ENCODE measurements around the gene SMARCAD1. TPM values are rescaled to one million over a fixed set of nuclear protein-coding genes. Genes with fewer than 3 reads are reported as not detected.

SMARCAD1 gene
- total and polyA plus RNA-seq, 2 of the 8 experiments (the other 6 are each of a cell fraction or from before 2014, with no cell fraction given): 24.1 to 59.4 TPM

GRCh38 chr4:94307231-94307871, 99.7 kb downstream of the SMARCAD1 start:
- no peak overlapping the region for H3K23ac ChIP-seq (ENCODE audit: insufficient read length)
- ChIA-PET CTCF (ENCODE audit: partially characterized antibody) (interaction anchor here (1.0 kb wide), 1 partner anchor 714 kb away, joined by 4 read pairs; no protein-coding TSS in a partner anchor), POLR2A (ENCODE audit: partially characterized antibody) (no interaction called here)
- H2BK12ac ChIP-seq (ENCODE audit: low read depth, low read length): no peak overlapping the region
- no peaks in the 10 kb centered on the region for H3K9me3 ChIP-seq (ENCODE audit: insufficient read depth in 2 of 2, low read depth in 1 of 2, low read length in 1 of 2)
- no peak overlapping the region for H4K5ac ChIP-seq (ENCODE audit: insufficient read length, low read depth, low read length)
- H4K20me1 ChIP-seq (replicated peaks in 1 of 2; ENCODE audit: control insufficient read depth in 1 of 2, insufficient read depth in 2 of 2, low read length in 2 of 2): no peaks in the 10 kb centered on the region
- no peaks in the 10 kb centered on the region for H3K23me2 ChIP-seq (ENCODE audit: low read depth, low read length)
- H3K36me3 ChIP-seq (ENCODE audit: control insufficient read depth in 2 of 4, insufficient read depth in 4 of 4, low read length in 3 of 4): no peaks in the 10 kb centered on the region
- H3K79me1 ChIP-seq (ENCODE audit: low read depth, low read length): no peaks in the 10 kb centered on the region
- no peak overlapping the region for H3K27ac ChIP-seq (ENCODE audit: low read depth, low read length)
- H2BK120ac ChIP-seq (replicated peaks; ENCODE audit: low read depth, low read length): no peak overlapping the region
- H4K91ac ChIP-seq (replicated peaks; ENCODE audit: insufficient read length, low read length): no peak overlapping the region
- no peak overlapping the region for H3K9ac ChIP-seq (replicated peaks in 1 of 4; ENCODE audit: extremely low read depth in 1 of 4, low read depth in 3 of 4, low read length in 3 of 4)
- no peak overlapping the region for H2AK5ac ChIP-seq (ENCODE audit: low read depth, low read length)
- H3K18ac ChIP-seq (ENCODE audit: extremely low read depth, low read length): no peak overlapping the region
- no peak overlapping the region for H2BK5ac ChIP-seq (ENCODE audit: low read depth, low read length)
- DNase-seq (ENCODE audit: low read depth in 1 of 2, low spot score in 2 of 2) (no peak), FAIRE-seq (no peak)
- no peak overlapping the region for H3K4me3 ChIP-seq (ENCODE audit: extremely low read depth in 1 of 4, insufficient read depth in 2 of 4, low read depth in 3 of 4, low read length in 4 of 4)
- H3K79me2 ChIP-seq (ENCODE audit: control insufficient read depth in 1 of 2, insufficient read depth in 2 of 2, low read length in 2 of 2): no peaks in the 10 kb centered on the region
- no peak overlapping the region for H2AFZ ChIP-seq (ENCODE audit: low read length)
- H3K56ac ChIP-seq (replicated peaks; ENCODE audit: insufficient read length, low read depth, low read length): no peak overlapping the region
- no peak overlapping the region for H2BK20ac ChIP-seq (ENCODE audit: low read length)
- H3K27me3 ChIP-seq (replicated peaks in 1 of 4; ENCODE audit: control insufficient read depth in 3 of 4, extremely low read depth in 1 of 4, insufficient read depth in 3 of 4, low read length in 3 of 4): peaks cover 0 to 1% (median 0%) of the 10 kb centered on the region in 4 experiments; a peak in 1 of 7 replicates
- no peak overlapping the region for H4K8ac ChIP-seq (ENCODE audit: extremely low read depth, insufficient read depth, low read length)
- H2BK15ac ChIP-seq (ENCODE audit: low read length): no peak overlapping the region
- no peak overlapping the region for H3K14ac ChIP-seq (ENCODE audit: insufficient read length)
- no peaks in the 10 kb centered on the region for H3K4me1 ChIP-seq (replicated peaks in 1 of 4; ENCODE audit: control insufficient read depth in 3 of 4, insufficient read depth in 4 of 4, low read length in 3 of 4)
- no peak overlapping the region for H3K4me2 ChIP-seq (ENCODE audit: insufficient read depth in 1 of 2, low read depth in 2 of 2, low read length in 2 of 2)
- WGBS, 2 experiments (ENCODE audit: extremely low coverage in 1 of 2, insufficient coverage in 1 of 2, insufficient read length in 1 of 2, insufficient replicate concordance in 2 of 2, low coverage in 1 of 2, low lambda C conversion rate in 2 of 2, missing lambda C conversion rate in 1 of 2): 85% methylated on average over 4 of the region's 4 CpGs; no CpG with 5 or more reads in 1 of the 2 experiments
- H3K4ac ChIP-seq (replicated peaks; ENCODE audit: insufficient read length, low read depth, low read length): no peak overlapping the region
- no peak for TF ChIP-seq KDM5A (IDR thresholded peaks at IDR 0.05; ENCODE audit: low read length)
- TF ChIP-seq BACH1 (IDR thresholded peaks at IDR 0.05; ENCODE audit: low read length): no peak
- TF ChIP-seq SP1 (IDR thresholded peaks at IDR 0.05; ENCODE audit: low read depth, low read length): no peak
- no peak for TF ChIP-seq ASH2L (IDR thresholded peaks at IDR 0.05; ENCODE audit: low read length)
- TF ChIP-seq, protein P1, sequence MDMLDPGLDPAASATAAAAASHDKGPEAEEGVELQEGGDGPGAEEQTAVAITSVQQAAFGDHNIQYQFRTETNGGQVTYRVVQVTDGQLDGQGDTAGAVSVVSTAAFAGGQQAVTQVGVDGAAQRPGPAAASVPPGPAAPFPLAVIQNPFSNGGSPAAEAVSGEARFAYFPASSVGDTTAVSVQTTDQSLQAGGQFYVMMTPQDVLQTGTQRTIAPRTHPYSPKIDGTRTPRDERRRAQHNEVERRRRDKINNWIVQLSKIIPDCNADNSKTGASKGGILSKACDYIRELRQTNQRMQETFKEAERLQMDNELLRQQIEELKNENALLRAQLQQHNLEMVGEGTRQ (IDR thresholded peaks at IDR 0.05; ENCODE audit: low read length): no peak
- no peak for TF ChIP-seq SUZ12 (IDR thresholded peaks at IDR 0.05; ENCODE audit: low read length)
- no peak for TF ChIP-seq GABPA (IDR thresholded peaks at IDR 0.05; ENCODE audit: borderline replicate concordance, insufficient read depth, low read length)
- TF ChIP-seq, protein P2, sequence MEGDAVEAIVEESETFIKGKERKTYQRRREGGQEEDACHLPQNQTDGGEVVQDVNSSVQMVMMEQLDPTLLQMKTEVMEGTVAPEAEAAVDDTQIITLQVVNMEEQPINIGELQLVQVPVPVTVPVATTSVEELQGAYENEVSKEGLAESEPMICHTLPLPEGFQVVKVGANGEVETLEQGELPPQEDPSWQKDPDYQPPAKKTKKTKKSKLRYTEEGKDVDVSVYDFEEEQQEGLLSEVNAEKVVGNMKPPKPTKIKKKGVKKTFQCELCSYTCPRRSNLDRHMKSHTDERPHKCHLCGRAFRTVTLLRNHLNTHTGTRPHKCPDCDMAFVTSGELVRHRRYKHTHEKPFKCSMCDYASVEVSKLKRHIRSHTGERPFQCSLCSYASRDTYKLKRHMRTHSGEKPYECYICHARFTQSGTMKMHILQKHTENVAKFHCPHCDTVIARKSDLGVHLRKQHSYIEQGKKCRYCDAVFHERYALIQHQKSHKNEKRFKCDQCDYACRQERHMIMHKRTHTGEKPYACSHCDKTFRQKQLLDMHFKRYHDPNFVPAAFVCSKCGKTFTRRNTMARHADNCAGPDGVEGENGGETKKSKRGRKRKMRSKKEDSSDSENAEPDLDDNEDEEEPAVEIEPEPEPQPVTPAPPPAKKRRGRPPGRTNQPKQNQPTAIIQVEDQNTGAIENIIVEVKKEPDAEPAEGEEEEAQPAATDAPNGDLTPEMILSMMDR (IDR thresholded peaks at IDR 0.05; ENCODE audit: control extremely low read depth in 1 of 3, insufficient read depth in 1 of 3, low read depth in 1 of 3, low read length in 3 of 3): no peak

All from H1 (cell line).